Measurements from ENCODE around the gene MCRIP1.

DNA sequence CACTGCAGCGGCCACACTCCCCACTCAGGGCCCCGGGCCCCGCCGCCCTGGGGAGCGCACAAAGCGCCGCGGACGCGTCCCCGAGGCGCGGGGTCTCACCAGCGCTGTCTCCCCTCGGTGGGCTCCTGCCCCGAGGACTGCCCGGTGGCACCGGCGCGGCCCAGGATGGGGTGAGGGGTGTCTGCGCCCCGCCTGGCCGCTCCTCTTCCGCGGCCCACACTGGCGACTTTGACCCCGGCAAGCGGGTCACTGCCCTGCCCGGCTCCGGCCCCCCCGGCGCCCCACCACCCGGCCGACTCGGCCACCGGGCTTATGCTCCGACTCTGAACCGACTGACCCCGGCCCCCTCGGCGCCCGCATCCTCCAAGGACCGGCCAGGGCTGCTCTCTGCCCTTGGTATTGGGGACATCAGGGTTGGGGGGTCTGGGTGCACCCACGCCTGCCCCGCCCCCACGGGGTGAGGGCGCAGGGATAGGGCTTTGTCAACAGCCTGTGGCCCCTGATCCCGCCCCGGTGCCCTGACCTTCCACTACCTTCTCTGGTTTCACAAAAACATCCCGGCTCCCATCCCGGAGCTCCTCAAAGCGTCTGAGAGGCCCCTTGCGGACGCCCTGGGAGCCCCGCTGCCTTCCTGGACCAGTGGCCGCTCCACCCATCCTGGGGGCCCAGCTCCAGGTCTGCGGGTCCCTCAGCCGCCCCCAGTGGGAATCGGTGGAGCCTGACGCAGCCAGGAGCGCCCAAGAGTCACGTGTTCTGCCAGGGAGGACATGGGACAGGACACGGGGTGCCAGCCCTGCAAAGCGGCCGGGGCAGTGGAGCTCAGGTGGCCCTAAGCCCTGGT is 28.3 kb downstream of the MCRIP1 start:
- TF ChIP-seq, protein P1, sequence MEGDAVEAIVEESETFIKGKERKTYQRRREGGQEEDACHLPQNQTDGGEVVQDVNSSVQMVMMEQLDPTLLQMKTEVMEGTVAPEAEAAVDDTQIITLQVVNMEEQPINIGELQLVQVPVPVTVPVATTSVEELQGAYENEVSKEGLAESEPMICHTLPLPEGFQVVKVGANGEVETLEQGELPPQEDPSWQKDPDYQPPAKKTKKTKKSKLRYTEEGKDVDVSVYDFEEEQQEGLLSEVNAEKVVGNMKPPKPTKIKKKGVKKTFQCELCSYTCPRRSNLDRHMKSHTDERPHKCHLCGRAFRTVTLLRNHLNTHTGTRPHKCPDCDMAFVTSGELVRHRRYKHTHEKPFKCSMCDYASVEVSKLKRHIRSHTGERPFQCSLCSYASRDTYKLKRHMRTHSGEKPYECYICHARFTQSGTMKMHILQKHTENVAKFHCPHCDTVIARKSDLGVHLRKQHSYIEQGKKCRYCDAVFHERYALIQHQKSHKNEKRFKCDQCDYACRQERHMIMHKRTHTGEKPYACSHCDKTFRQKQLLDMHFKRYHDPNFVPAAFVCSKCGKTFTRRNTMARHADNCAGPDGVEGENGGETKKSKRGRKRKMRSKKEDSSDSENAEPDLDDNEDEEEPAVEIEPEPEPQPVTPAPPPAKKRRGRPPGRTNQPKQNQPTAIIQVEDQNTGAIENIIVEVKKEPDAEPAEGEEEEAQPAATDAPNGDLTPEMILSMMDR (optimal IDR thresholded peaks at IDR 0.05 in 1 of 3, IDR thresholded peaks at IDR 0.05 in 1 of 3, conservative IDR thresholded peaks at IDR 0.05 in 1 of 3; ENCODE audit: extremely low read depth in 1 of 3, insufficient read depth in 2 of 3, low read length in 3 of 3) = no peak
- TF ChIP-seq EZH2 (IDR thresholded peaks at IDR 0.05; ENCODE audit: low read length) = peak; percentile 99
